OCI-LY3 (cell line): ENCODE results near the gene CYP1A2.

Experiments used
- EZH2phosphoT487 ChIP-seq: fragments of 200-600 bp; shearing (Covaris generic); IDR thresholded peaks from 2 replicates; pipeline ENCODE4 v1.6.1; 2018; ENCODE audit warnings: antibody characterized with exemption, mixed run types, low read depth
- TF ChIP-seq, protein P1 (sequence below): fragments of 200-600, 300-600 bp; sonication (generic); IDR thresholded peaks from 2 replicates; pipeline ENCODE4 v1.5.1; 2014; ENCODE audit warnings: antibody characterized with exemption, low read length, low read depth

DNA sequence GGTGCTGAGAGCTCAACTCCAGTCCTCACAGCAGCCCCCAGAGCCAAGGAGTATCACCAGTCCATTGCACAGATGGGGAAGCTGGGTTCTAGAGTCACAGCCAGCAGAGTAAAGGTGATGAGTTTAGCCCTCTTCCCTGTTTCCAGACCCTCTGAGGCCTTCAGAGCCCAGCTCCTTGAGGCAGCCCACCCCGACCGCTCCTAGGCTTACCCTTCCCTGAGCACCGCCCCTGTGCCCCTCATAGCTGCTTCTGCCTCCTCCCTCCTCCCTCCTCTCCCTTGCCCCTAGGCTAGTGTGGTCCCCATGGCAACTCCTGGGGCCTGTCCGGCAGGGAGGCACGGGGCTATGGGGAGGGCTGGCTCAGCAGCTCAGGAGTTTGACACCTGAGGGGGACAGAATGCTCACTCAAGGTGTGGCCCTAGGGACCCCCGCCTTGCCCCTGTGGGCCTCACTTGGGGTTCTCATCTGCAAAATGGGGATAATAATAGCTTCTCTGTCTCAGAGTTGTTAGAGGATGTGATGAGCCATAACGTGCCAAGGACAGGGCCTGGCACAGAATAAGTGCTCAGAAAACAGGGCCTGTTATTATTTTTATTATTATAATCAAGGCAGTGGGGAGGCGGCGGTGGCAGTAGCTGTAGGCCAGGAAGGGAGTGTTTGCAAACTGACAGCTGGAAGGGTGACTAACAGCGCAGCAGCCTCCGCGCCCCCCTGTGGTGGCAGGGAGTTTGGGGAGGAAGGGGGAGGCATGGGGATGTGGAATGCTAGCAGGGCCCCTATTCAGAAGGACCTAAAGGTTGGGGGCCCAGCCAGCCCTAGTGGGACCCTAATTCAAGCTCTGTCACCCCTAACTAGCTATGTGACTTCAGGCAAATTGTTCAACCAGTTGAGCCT is 44.7 kb downstream of the CYP1A2 start:
- TF ChIP-seq, protein P1, sequence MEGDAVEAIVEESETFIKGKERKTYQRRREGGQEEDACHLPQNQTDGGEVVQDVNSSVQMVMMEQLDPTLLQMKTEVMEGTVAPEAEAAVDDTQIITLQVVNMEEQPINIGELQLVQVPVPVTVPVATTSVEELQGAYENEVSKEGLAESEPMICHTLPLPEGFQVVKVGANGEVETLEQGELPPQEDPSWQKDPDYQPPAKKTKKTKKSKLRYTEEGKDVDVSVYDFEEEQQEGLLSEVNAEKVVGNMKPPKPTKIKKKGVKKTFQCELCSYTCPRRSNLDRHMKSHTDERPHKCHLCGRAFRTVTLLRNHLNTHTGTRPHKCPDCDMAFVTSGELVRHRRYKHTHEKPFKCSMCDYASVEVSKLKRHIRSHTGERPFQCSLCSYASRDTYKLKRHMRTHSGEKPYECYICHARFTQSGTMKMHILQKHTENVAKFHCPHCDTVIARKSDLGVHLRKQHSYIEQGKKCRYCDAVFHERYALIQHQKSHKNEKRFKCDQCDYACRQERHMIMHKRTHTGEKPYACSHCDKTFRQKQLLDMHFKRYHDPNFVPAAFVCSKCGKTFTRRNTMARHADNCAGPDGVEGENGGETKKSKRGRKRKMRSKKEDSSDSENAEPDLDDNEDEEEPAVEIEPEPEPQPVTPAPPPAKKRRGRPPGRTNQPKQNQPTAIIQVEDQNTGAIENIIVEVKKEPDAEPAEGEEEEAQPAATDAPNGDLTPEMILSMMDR = peak; percentile 58
- TF ChIP-seq EZH2phosphoT487 = no peak
